PFSK-1 (cell line): Measurements from ENCODE around the gene PRAME.

Source experiments
- FOXP2 ChIP-seq: optimal IDR thresholded peaks from 2 replicates; pipeline ENCODE3; 2011; ENCODE audit warnings: borderline replicate concordance, control low read depth, inconsistent platforms; ENCODE audit not compliant: insufficient read depth; ENCODE audit errors: extremely low read length, extremely low read depth
- POLR2AphosphoS5 ChIP-seq: IDR thresholded peaks from 2 replicates; pipeline ENCODE4 v1.6.1; 2012; ENCODE audit warnings: low read depth, mild to moderate bottlenecking, control low read depth, low read length, moderate library complexity
- REST ChIP-seq, 2 experiments: IDR thresholded peaks; 2 replicates each; pipeline versions ENCODE4 v1.6.1 to v1.8.0; 2011 to 2012; ENCODE audit warnings: low read depth in 2 of 2, low read length in 2 of 2, control low read depth in 1 of 2, inconsistent platforms in 1 of 2, mild to moderate bottlenecking in 1 of 2, moderate library complexity in 1 of 2; ENCODE audit not compliant: insufficient read depth in 1 of 2
- SIN3A ChIP-seq: IDR thresholded peaks from 2 replicates; pipeline ENCODE4 v1.6.1; 2012; ENCODE audit warnings: mild to moderate bottlenecking, low read length, moderate library complexity, borderline replicate concordance; ENCODE audit not compliant: insufficient read depth
- TAF1 ChIP-seq: IDR thresholded peaks from 2 replicates; pipeline ENCODE4 v1.6.1; 2012; ENCODE audit warnings: low read length, control low read depth, borderline replicate concordance; ENCODE audit not compliant: insufficient read depth

The PRAME gene

GRCh38 chr22:22576244-22576988, 17.4 kb upstream of the PRAME start:
- TF ChIP-seq FOXP2 (no peak), TAF1 (no peak), SIN3A (no peak), POLR2AphosphoS5 (no peak), REST (IDR thresholded peaks at IDR 0.05; ENCODE audit: insufficient read depth in 1 of 2, low read depth in 2 of 2, low read length in 2 of 2) (no peak)

GRCh38 chr22:22574361-22574760, 15.3 kb upstream of the PRAME start:
- TF ChIP-seq POLR2AphosphoS5 (no peak), FOXP2 (no peak), REST (IDR thresholded peaks at IDR 0.05; ENCODE audit: insufficient read depth in 1 of 2, low read depth in 2 of 2, low read length in 2 of 2) (no peak), TAF1 (no peak), SIN3A (no peak)

- no peak for TF ChIP-seq POLR2AphosphoS5
- TF ChIP-seq FOXP2 = no peak
- no peak for TF ChIP-seq REST (IDR thresholded peaks at IDR 0.05; ENCODE audit: insufficient read depth in 1 of 2, low read depth in 2 of 2, low read length in 2 of 2)
- TF ChIP-seq TAF1 = no peak
- no peak for TF ChIP-seq SIN3A
Measured at GRCh38 chr22:22573047-22573889, 14.2 kb upstream of the PRAME start.

- TF ChIP-seq POLR2AphosphoS5 = no peak
- no peak for TF ChIP-seq FOXP2
- TF ChIP-seq SIN3A = no peak
Measured at GRCh38 chr22:22571862-22572261, 12.8 kb upstream of the PRAME start.

GRCh38 chr22:22571429-22571828, 12.4 kb upstream of the PRAME start:
- no peak for TF ChIP-seq FOXP2
- no peak for TF ChIP-seq SIN3A
- TF ChIP-seq POLR2AphosphoS5 = no peak
- TF ChIP-seq TAF1 = no peak
- TF ChIP-seq REST (IDR thresholded peaks at IDR 0.05; ENCODE audit: insufficient read depth in 1 of 2, low read depth in 2 of 2, low read length in 2 of 2) = no peak
